Activated CD8-positive, alpha-beta memory T cell treated with anti-CD3 and anti-CD28 coated beads, Interleukin-2, amount 50 U/mL, for 1 hour (primary cell): ENCODE data around the gene ACOT13.
A peak's percentile ranks its signal among the peaks of the same experiment; 100 is the strongest.
"Not testable (repeated sequence)": the region's sequence is repeated elsewhere in the genome, so short reads cannot be mapped to it uniquely, and the experiment has no call there.

Source experiments
- DNase-seq: peaks from one replicate; pipeline ENCODE4 v3.0.0-alpha.2; 2020; ENCODE audit errors: extremely low read depth

The ACOT13 gene

GRCh38 chr6:24692848-24693592 lies 26.1 kb downstream of the ACOT13 start:
- DNase-seq: no peak

DNA sequence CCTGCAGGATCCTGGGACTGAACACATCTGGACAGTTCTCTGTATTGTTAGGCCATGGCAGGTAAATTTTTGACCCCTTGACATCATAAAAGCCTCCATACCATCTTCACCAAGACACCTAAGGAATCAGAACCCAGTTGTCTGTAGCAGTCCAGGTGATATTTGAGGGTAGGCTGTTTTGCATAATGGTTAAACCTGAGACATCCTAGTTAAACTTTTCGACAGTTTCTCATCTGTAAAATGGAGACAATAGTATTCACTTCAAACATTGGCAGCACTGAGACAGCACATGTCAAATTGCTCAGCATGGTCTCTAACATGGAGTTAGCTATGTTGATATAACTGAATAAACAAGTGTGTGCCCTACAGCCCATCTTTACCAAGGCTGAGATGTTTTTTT lies 27.3 kb downstream of the ACOT13 start:
- no peak for DNase-seq

- not testable (repeated sequence) for DNase-seq
These were observed 28.8 kb downstream of the ACOT13 start for GRCh38 chr6:24695635-24696034.

DNA sequence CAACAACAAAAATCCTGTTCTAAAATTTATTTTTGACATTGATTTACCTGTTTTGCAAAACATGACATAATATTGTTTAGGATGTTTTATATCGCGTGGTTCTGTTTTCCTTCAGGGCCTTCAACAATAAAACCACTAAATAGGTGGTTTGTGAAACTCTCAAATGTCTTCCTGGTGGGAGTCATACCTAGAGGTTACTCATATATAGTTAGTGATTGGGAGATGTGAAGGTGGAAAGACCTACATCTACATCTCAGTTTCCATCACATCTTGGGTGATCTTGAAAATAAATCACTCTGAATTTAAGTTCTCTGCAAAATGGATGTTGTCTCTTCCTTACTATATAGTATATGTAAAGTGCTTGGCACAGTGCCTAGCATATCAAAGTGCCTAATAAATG lies 29.2 kb downstream of the ACOT13 start:
- DNase-seq: no peak

DNA sequence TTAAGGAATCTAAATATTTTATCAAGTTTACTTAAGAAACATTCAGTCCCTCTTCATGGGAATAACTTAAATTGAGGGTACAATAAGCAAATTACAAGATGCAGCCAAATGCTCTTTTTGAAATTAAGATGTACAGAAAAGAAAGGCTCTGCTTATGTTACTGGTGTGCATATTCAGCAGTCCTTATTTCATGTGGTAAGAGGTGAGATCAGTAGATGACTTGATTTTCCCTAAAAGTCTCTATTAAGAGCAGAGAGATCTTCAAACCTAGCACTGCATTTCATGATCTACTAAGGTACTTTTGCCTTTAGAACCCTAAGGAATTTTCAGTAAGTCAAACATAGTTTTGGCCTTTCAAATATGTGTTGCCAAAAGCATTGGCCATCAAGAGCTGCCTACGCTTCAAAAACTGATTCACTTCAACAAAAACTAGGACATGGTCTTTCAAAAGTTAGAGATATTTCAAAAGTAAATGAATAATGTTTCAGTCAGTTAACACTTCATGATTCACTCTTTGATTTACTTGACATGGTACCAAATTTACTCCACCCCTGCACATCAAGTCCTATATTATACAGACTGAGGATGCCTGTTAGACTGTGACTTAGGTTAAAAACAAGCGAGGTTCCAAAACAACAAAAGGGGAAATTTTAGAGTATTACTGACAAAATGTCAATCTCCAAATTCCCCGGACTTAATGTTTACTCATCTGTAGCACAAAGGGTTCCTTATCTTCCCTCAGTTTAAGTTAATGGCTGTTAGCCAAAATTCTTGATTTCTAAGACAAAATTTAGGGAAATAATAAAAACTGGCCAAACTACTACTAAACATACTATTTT lies 32.9 kb downstream of the ACOT13 start:
- no peak for DNase-seq

- DNase-seq: no peak
These were observed 35.9 kb downstream of the ACOT13 start for GRCh38 chr6:24702720-24703282.

DNA sequence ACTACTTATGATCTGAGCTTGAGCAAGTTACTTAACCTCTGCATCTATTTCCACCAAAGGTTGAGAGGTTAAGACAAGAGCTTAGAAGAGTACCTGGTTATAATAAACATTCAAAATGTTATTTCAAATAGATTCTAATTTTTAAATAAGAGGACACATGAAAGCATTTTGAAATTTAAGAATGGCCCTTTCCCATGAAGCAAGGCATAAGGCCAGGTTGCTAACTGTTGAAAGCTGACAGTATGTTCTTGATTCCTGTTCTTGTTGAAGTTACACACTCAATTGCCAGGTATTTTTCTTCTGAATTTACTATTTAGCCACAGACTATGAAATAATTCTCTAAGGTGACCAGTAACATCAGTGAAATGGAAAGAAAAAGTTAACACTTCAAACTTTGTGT lies 37.6 kb downstream of the ACOT13 start:
- no peak for DNase-seq

DNA sequence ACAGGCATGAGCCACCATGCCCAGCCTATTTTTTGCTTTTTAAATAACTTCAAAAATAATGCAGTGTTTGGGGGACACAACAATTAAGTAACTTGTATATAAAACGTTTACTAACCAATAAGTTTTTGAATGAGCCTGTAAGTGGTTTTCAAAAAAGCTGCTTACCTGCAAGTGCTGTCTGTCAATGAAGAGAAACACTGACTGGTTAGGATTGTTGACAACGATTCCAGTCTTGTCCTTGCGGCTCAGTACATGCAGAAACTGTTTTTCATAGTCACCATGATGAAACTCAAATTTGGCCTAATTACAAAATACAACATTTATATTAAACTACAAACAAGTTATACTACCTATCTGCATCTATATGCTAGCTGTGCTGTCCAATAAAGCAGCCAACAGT lies 41.7 kb downstream of the ACOT13 start:
- no peak for DNase-seq

DNA sequence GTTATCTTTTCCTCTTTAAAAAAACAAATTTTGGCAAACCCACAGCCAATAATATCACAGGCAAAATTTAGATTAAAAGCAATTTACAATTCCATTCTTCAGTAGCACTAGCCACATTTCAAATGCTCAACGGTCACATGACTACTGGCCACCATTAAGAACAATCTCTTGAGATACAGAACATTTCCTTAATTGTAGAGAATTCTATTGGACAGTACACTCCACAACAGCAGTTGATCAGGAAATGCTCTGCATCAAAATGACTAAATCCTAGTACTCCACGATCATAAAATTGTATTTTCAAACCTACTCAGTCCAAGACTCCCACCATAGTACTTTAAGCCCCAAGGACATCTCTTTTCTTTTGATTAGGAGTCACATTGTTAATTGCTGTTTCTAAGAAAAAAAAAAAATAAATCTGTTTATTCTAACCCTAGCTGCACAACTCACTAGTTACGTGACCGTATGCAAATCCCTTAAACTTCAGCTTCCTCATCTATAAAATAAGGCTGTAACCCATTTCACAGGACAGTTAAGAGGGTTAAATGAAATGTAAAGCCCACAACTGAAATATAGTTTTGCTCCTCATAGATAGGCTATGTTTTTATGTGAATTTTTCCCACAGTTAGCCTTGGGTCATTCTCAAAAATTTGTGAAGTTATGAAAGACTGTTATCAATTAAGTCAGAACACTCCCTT lies 42.3 kb downstream of the ACOT13 start:
- no peak for DNase-seq

DNA sequence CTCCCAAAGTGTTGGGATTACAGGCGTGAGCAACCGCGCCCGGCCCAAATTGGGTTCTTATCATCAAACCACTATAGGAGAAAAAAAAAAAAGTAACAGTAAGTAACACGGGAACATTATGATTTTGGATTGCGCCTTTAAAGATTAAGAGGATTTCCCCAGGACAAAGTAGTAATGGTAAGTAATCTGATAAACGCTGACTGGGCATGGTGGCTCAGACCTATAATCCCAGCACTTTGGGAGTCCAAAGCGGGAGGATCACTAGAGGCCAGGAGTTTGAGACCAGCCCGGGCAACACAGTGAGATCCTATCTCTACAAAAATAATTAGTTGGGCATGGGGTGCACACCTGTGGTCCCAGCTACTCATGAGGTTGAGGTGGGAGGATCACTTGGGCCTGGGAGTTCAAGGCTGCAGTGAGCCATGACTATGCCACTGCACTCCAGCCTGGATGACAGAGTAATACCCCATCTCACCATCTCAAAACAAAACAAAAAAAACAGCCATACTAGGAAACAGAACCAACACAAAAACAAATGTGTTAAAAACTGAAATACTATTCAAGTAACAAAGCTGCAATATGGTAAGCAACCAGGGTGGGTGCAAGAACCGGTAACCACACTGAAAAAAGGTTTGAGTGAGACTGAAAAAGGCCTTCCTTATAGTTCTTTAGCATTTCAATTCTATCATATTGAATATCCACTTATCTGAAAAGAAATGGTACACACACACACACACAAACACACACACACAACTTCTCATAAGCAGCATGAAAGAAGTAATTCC lies 43.8 kb downstream of the ACOT13 start:
- DNase-seq: no peak

GRCh38 chr6:24716602-24717148 lies 49.8 kb downstream of the ACOT13 start:
- DNase-seq: not testable (repeated sequence)

GRCh38 chr6:24718449-24719124 lies 51.7 kb downstream of the ACOT13 start:
- DNase-seq: no peak

GRCh38 chr6:24719125-24719971 lies 52.5 kb downstream of the ACOT13 start, which contains the start of gene C6orf62:
Gene C6orf62 (minus strand): TSS chr6:24719154. CDS start chr6:24718668, 486 bp downstream.
- no peak for DNase-seq

GRCh38 chr6:24720131-24720603 lies 53.3 kb downstream of the ACOT13 start:
- DNase-seq: peak; percentile 43

DNA sequence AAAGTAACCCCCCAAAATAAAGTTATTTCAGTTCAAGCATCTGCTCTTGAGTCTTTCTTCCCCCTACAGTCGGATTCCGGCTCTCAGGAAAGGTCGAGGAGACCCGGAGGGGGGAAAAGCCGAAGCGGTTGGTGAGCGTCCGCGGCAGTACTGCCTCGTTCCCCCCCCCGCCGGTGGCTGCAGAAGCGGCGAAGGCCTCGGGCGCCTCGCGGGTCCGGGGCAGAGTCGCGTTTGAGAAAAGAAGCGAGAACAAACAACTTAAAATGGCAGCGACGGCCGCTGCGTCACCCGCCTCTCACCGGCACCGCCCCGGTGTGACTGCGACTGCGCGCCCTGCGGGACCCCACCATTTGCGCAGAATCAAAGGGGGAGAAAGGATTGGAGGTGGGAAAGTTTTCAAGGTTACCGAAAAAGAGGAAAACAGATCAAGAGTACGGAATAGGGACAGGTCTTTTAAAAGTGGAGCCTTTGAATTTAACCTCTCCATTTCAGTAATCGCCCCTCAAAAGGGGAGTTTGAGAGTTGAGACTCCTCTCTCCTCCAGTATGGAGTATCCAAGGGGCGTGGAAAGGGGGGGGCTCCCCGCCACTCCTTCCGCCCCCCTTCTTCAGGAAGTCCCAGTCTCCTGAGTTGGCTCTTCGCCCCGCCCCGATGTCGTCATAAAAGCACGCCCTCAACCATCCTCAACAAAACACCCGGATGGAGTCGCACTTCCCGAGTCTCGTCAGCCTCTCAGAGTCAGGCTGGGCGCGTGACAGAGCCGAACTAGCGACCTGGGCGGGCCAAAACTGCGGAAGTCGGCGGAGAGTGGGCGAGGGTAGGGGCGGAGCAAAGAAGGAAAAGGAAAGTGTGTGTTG lies 54.0 kb downstream of the ACOT13 start:
- peak; percentile 100 for DNase-seq

DNA sequence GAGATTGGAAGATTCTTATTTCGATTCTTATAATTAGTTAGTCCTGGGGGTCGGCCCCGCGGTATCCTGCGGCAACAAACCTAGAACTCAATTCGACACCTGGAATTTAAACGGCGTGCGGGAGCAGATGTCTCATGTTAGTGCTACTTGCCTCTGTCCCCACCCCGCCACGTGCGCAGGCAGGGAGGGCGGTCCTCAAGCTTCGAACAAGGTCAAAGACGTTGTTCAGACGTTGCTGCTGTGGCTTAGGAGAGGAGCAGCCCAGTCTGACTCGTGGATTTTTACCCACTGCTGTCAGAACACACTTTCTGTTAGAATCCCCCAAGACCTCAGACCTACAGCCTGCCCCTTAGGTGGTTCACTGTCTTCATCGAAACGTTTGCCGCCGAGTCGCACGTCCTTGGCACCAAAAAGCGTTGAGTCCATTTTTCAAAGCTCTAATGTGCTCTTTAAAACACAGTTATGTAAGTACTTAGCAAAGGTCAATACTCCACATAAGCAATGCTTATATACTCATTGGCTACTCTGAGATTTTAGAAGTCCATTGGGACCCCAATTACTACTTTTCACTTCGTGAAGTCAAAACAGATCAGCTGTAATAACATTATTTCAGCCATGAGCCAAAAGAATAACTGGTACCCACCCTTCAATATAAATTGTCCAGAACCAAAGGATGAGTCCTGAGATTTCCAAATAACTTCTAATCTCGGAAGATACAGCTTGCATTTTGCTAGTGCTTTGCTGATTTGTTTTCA lies 54.8 kb downstream of the ACOT13 start:
- DNase-seq: peak; percentile 68

DNA sequence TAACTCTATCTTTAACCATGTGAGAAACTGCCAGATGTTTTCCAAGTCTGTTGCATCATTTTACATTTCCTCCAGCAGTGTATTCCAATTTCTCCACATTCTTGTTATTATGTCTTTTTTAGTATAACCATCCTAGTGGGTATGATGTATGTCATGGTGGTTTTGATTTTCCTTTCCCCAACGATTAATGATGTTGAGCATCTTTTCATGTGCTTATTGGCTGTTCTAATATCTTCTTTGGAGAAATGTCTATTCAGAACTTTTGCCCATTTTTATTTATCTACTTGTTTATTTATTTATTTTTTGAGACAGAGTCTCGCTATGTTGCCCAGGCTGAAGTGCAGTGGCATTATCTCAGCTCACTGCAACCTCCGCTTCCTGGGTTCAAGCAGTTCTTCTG lies 56.4 kb downstream of the ACOT13 start:
- DNase-seq: no peak

GRCh38 chr6:24730653-24731052 lies 63.8 kb downstream of the ACOT13 start:
- DNase-seq: not testable (repeated sequence)
